Activated CD4-positive, alpha-beta T cell treated with anti-CD3 and anti-CD28 coated beads, Interleukin-2, amount 50 U/mL, for 24 hours (primary cell): ENCODE measurements around the gene TOP2B.

Experiments
- DNase-seq, 2 donors: peaks; one replicate each; pipeline ENCODE4 v3.0.0-alpha.2; 2020; ENCODE audit warnings: low read depth in 1 of 2, low spot score in 1 of 2

The TOP2B gene

GRCh38 chr3:25584011-25584789, 80.5 kb downstream of the TOP2B start:
- no peak for DNase-seq

GRCh38 chr3:25583343-25583742, 81.4 kb downstream of the TOP2B start:
- DNase-seq, result no peak

GRCh38 chr3:25582242-25582641, 82.5 kb downstream of the TOP2B start:
- DNase-seq, result no peak

- no peak for DNase-seq
Measured at GRCh38 chr3:25581823-25582222, 82.9 kb downstream of the TOP2B start.

GRCh38 chr3:25581335-25581734, 83.4 kb downstream of the TOP2B start:
- DNase-seq, result no peak

- DNase-seq, result no peak
Measured at GRCh38 chr3:25580534-25580933, 84.2 kb downstream of the TOP2B start.

- no peak for DNase-seq
Measured at GRCh38 chr3:25578059-25578458, 86.6 kb downstream of the TOP2B start.

GRCh38 chr3:25576831-25577454, 87.8 kb downstream of the TOP2B start:
- no peak for DNase-seq

GRCh38 chr3:25576146-25576545, 88.6 kb downstream of the TOP2B start:
- no peak for DNase-seq

GRCh38 chr3:25575001-25575400, 89.7 kb downstream of the TOP2B start:
- no peak for DNase-seq

GRCh38 chr3:25574172-25574765, 90.4 kb downstream of the TOP2B start:
- no peak for DNase-seq

GRCh38 chr3:25573386-25574171, 91.1 kb downstream of the TOP2B start:
- no peak for DNase-seq

GRCh38 chr3:25572919-25573385, 91.8 kb downstream of the TOP2B start:
- no peak for DNase-seq

- DNase-seq, result no peak
Measured at GRCh38 chr3:25572336-25572735, 92.4 kb downstream of the TOP2B start.

GRCh38 chr3:25571285-25571684, 93.4 kb downstream of the TOP2B start:
- DNase-seq, result no peak

GRCh38 chr3:25568525-25569078, 96.1 kb downstream of the TOP2B start:
- DNase-seq, result no peak

GRCh38 chr3:25567806-25568524, 96.7 kb downstream of the TOP2B start:
- DNase-seq, result no peak

- DNase-seq, result no peak
Measured at GRCh38 chr3:25567388-25567787, 97.3 kb downstream of the TOP2B start.

GRCh38 chr3:25566358-25566920, 98.3 kb downstream of the TOP2B start:
- no peak for DNase-seq

- DNase-seq, result no peak
Measured at GRCh38 chr3:25565807-25566206, 98.9 kb downstream of the TOP2B start.
